GM15510 (cell line): ENCODE measurements around the gene TIMM23.

Source experiments
- POLR2A ChIP-seq: IDR thresholded peaks from 3 replicates; pipeline ENCODE4 v1.6.1; 2011; ENCODE audit warnings: borderline replicate concordance; ENCODE audit not compliant: insufficient read length; ENCODE audit errors: extremely low read depth

TIMM23 gene, protein sequence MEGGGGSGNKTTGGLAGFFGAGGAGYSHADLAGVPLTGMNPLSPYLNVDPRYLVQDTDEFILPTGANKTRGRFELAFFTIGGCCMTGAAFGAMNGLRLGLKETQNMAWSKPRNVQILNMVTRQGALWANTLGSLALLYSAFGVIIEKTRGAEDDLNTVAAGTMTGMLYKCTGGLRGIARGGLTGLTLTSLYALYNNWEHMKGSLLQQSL

DNA sequence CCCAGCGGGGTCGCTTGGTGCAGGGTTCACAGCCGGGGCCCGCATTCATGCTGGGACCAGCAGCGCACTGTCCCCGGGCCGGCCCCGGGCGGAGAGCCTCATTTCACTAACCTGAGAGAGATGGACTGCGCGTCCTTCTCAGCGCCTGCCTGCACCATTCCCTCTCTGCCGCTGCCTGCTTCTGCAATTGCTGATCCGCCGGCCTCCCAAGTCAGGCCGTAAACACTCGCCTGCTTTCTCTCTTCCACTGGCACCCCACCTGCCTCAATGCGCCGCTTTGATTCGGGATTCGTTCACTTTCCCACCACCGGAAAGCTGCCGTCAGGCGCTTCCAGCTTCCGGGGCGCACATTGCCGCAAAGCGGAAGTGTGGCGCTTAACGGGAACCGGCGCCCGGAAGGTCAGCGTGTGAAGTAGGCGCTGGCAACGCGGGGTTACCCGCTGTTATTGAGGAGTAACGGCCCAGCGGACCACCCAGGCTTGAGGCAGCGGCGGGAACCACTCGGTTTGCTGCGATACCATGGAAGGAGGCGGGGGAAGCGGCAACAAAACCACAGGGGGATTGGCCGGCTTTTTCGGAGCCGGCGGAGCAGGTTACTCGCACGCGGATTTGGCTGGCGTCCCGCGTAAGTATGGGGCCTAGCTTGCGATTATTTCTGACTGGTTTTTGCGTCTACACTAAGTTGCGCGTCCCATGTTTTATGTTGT lies at the start of gene TIMM23:
TSS of gene TIMM23 (plus strand) at position 384 of the 707 bp plus-strand sequence. CDS start at position 520, 136 bp downstream.
- peak; percentile 60 for TF ChIP-seq POLR2A

GRCh38 chr10:45997557-45997956 lies 25.3 kb downstream of the TIMM23 start:
- no peak for TF ChIP-seq POLR2A

GRCh38 chr10:45997994-45998763 lies 25.9 kb downstream of the TIMM23 start:
- no peak for TF ChIP-seq POLR2A

DNA sequence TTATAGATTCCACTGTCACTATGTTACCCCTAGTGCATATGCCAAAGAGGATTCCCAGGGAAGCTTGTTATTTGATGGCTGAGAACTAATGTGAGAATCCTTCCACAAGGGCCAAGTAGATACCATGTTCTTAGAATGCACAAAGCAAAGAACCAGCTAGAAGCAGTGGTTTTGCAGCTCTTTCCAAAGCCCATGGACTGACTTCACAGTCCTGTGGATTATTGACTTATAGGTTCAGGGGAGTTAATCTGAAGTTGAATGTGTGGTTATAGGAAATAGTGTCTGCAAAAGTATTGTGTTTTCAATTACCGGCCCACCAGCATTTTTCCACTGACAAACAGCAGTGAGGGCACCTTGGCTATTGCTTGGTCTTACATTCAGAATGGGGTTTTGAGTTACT lies 28.2 kb downstream of the TIMM23 start:
- no peak for TF ChIP-seq POLR2A

DNA sequence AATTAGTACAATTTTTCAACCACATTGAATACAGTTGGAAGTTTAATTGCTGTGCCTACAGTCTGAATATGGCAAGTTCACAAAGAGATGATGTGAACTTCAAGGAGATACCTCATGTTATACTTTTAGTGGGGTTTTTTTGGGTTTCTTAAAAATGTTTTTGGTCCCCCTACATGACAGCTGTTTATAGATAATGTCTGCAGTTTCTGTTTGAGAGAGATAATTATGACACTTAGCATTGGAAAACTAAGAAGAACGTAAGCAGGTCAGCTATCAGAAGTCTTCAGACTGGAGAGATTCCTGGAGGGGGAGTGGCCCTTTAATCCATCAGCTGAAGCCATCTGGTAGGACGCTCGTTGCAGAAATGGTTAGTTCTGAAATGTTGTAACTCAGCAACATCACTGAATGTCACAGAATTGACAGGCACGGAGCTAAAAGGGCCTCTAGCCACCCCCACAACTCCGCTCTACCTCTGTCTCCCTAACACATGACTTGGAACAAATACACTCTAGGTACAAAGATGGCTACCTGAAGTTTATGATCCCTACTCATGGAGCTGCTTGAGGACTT lies 29.0 kb downstream of the TIMM23 start:
- no peak for TF ChIP-seq POLR2A

DNA sequence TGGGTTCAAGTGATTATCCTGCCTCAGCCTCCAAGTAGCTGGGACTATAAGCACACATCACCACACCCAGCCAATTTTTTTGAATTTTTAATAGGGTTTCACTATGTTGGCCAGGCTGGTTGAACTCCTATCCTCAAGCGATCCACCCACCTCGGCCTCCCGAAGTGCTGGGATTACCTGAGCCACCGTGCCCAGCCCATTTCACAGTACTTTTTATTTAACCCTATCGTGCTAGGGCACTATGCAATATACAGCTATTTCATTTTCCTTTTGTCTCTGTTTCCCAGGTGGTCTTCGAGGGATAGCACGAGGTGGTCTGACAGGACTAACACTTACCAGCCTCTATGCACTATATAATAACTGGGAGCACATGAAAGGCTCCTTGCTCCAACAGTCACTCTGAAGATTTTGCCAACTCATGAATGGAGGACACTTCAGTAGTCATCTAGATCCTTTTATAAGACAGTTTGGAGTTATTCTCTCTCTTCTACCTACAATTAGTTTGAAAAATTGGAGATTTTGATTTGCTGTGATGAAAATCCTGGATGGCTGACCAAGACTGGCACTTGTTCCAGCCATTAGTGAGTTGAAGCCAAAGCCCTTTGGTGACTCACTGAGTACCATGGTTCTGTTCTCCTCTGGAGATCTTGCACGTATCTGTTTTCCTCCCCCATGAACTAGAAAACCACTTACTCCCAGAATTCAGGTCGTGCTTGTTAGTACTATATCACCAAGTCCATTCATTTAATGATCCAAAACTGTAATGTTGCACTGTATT lies 30.8 kb downstream of the TIMM23 start:
- TF ChIP-seq POLR2A, result no peak

DNA sequence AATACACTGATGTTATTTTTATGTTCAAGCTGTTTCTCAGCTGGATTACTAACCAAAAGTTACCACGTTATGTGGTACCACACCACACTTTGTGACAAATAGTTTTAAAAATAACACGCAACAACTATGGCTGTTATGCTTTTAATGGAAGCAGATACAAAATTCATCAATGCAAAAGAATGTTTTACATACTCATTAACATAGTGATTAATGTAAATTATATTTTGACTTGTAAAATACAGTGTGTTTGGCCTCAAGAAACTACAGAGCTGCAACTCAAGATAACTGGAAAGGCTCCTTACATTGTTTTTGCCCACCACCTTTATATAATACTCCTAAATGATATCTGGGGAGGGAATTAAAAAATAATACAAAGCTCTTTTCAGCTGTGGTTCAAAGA lies 32.7 kb downstream of the TIMM23 start:
- TF ChIP-seq POLR2A, result no peak

DNA sequence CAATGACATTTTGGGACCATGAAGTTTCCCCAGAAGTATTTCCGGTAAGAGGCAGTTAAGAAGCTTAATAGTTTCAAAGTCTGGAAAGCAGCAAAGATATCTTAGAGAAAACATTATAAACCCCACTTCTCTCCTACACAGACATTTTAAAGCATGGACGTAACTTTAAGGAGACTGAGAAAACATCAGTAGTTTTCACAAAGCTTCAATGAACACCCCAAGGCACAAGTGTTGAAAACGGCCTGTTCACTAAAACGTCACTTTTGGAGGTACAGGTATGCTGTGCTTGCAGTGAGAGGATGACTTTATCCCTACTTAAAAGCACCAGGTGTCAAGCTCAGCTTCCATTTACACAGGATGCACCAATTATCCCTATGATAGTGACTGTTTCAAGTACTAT lies 33.1 kb downstream of the TIMM23 start:
- TF ChIP-seq POLR2A, result no peak

DNA sequence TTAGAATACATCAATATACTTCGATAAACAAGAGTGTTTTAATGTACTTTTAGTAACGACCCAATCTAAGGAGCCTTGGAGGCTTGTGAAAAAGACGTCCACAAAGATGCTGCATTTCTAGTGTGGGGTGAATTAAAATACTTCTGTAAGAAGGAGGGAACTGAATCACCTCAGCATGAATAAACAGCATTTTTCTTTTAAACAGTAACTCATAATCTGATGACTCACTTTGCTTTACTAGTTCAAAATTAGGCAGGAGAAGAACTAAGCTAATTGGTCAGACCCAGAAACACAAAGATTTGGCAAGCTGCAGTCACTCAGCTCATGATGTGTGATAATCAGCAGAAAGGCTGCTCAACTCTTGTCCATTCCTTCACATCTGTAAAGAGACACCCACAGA lies 33.9 kb downstream of the TIMM23 start:
- no peak for TF ChIP-seq POLR2A

DNA sequence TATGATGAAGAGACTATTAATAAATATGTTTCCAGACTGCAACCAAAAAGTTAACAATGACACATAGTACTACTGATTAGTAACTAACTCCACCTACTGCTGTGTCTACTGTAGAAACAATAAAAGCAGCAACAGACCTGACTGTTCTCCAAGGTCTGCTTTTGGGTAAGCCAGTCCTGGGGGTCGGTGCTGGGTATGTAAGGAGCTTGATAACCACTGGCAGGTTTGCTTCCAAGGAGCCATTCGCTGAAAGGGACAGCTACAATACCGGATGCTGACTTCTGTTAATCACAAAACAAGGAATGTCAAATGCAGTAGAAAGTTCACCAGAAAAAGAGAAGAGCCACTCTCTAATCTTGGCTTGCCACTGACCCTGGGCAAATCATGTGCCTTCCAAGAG lies 40.5 kb downstream of the TIMM23 start:
- no peak for TF ChIP-seq POLR2A

DNA sequence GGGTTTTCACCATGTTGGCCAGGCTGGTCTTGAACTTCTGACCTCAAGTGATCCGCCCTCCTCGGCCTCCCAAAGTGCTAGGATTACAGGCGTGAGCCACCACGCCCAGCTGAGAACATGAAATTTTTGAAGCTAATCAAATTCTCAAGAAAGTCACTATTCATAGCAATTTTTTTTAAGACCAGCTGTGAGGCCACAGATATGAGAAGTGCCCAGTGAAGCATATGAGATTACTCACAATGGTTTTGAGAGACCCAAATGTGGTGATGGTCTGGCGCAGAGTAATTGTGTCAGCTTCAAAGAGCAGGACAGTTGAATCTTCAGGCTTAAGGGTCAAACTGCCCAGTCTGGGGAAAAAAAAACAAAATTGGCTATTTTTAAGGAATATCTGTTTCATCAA lies 41.9 kb downstream of the TIMM23 start:
- TF ChIP-seq POLR2A, result no peak

DNA sequence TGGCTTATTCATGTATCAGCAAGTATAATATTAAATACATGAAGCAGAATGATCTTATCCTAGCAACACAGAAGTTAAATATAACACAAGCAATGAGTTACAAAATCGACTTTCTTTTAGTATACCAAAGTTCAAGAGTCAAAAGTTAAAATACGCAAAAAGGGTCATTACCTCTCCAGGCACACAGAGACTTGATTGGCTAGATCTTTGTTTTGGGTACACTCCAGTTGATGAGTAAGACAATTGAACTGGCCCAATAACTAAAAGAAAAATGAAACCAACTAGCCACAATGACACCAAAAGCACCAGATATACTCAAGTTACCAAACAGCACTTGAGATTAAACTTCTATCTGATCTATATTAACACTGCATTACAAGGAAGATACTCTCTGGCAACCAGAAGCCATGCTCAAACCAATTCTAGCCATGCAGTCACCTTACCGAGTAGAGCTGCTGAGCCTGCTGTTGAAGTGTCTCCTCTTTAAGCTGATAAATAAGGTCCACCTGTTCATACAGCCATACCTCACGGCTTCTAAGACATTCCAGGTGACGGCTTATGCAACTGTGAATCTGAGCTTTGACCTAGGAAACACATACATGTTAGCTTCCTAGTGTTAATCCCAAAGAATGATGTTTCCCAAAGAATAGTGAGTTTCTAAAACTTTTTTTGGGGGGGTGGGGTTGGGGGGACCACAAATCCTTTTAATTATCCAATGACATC lies 42.6 kb downstream of the TIMM23 start:
- TF ChIP-seq POLR2A, result no peak

DNA sequence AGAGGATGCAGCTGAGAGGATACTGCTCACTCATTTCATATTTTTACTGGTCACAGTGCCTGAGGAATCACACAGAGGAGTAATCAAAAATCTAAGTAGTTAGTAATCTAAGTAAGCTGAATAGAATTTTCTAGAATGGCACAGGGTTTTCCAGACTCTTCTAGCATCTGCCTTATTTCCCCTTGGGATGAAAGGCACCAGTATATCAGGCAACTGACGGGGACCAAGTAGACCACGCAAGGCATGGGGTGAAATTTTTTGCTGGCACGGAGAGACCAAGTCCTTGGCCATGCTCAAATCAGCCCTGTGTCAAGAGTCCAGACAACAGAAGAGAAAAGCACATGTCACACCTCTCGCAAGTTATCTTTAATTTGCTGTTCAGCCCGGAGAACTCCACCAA lies 43.9 kb downstream of the TIMM23 start:
- TF ChIP-seq POLR2A, result no peak

- no peak for TF ChIP-seq POLR2A
These were observed 44.5 kb downstream of the TIMM23 start for GRCh38 chr10:46016811-46017210.
